Measurements from ENCODE around the gene ENPP3.

DNA sequence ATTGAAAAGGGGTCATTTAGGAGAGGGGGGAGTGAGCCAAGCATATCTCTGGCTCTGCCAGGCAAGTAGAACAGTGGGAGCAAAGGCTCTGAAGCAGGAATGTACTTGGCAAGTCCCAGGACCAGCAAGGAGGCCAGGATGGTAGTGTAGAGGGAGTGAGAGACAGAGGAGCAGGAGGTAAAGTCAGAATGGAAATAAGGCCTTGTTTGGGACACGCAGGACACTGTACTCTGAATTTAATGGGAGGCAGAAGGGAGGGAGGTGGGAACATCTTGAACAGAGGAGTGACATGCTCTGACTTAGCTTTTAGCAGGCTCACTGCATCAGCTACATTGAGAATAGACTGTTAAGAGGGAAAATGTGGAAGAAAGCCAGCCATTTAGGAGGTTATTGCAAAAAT lies 133.7 kb downstream of the ENPP3 start:
- TF ChIP-seq ZNF232 (CRISPR knock-in tag; IDR thresholded peaks at IDR 0.05) (no peak), ZNF423 (CRISPR knock-in tag; IDR thresholded peaks at IDR 0.05) (no peak), ETV6 (CRISPR knock-in tag; IDR thresholded peaks at IDR 0.05) (no peak), NFYB (CRISPR knock-in tag; conservative IDR thresholded peaks at IDR 0.05; ENCODE audit: low read depth) (no peak), TCF7 (CRISPR knock-in tag; IDR thresholded peaks at IDR 0.05; ENCODE audit: low read depth) (no peak), SMAD3 (CRISPR knock-in tag; IDR thresholded peaks at IDR 0.05; ENCODE audit: borderline replicate concordance) (no peak), SOX15 (CRISPR knock-in tag; IDR thresholded peaks at IDR 0.05) (no peak), ELF4 (CRISPR knock-in tag; IDR thresholded peaks at IDR 0.05; ENCODE audit: low read depth) (no peak)
- TF ChIP-seq, protein P1, sequence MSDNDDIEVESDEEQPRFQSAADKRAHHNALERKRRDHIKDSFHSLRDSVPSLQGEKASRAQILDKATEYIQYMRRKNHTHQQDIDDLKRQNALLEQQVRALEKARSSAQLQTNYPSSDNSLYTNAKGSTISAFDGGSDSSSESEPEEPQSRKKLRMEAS (CRISPR knock-in tag; IDR thresholded peaks at IDR 0.05), result no peak
- TF ChIP-seq, protein P2, sequence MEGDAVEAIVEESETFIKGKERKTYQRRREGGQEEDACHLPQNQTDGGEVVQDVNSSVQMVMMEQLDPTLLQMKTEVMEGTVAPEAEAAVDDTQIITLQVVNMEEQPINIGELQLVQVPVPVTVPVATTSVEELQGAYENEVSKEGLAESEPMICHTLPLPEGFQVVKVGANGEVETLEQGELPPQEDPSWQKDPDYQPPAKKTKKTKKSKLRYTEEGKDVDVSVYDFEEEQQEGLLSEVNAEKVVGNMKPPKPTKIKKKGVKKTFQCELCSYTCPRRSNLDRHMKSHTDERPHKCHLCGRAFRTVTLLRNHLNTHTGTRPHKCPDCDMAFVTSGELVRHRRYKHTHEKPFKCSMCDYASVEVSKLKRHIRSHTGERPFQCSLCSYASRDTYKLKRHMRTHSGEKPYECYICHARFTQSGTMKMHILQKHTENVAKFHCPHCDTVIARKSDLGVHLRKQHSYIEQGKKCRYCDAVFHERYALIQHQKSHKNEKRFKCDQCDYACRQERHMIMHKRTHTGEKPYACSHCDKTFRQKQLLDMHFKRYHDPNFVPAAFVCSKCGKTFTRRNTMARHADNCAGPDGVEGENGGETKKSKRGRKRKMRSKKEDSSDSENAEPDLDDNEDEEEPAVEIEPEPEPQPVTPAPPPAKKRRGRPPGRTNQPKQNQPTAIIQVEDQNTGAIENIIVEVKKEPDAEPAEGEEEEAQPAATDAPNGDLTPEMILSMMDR (IDR thresholded peaks at IDR 0.05), result no peak
- TF ChIP-seq, protein P3, sequence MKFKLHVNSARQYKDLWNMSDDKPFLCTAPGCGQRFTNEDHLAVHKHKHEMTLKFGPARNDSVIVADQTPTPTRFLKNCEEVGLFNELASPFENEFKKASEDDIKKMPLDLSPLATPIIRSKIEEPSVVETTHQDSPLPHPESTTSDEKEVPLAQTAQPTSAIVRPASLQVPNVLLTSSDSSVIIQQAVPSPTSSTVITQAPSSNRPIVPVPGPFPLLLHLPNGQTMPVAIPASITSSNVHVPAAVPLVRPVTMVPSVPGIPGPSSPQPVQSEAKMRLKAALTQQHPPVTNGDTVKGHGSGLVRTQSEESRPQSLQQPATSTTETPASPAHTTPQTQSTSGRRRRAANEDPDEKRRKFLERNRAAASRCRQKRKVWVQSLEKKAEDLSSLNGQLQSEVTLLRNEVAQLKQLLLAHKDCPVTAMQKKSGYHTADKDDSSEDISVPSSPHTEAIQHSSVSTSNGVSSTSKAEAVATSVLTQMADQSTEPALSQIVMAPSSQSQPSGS (CRISPR knock-in tag; IDR thresholded peaks at IDR 0.05; ENCODE audit: borderline replicate concordance, low read depth), result no peak
- TF ChIP-seq, protein P4, sequence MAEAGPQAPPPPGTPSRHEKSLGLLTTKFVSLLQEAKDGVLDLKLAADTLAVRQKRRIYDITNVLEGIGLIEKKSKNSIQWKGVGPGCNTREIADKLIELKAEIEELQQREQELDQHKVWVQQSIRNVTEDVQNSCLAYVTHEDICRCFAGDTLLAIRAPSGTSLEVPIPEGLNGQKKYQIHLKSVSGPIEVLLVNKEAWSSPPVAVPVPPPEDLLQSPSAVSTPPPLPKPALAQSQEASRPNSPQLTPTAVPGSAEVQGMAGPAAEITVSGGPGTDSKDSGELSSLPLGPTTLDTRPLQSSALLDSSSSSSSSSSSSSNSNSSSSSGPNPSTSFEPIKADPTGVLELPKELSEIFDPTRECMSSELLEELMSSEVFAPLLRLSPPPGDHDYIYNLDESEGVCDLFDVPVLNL (CRISPR knock-in tag; IDR thresholded peaks at IDR 0.05; ENCODE audit: borderline replicate concordance, low read depth), result no peak
- TF ChIP-seq, protein P5, sequence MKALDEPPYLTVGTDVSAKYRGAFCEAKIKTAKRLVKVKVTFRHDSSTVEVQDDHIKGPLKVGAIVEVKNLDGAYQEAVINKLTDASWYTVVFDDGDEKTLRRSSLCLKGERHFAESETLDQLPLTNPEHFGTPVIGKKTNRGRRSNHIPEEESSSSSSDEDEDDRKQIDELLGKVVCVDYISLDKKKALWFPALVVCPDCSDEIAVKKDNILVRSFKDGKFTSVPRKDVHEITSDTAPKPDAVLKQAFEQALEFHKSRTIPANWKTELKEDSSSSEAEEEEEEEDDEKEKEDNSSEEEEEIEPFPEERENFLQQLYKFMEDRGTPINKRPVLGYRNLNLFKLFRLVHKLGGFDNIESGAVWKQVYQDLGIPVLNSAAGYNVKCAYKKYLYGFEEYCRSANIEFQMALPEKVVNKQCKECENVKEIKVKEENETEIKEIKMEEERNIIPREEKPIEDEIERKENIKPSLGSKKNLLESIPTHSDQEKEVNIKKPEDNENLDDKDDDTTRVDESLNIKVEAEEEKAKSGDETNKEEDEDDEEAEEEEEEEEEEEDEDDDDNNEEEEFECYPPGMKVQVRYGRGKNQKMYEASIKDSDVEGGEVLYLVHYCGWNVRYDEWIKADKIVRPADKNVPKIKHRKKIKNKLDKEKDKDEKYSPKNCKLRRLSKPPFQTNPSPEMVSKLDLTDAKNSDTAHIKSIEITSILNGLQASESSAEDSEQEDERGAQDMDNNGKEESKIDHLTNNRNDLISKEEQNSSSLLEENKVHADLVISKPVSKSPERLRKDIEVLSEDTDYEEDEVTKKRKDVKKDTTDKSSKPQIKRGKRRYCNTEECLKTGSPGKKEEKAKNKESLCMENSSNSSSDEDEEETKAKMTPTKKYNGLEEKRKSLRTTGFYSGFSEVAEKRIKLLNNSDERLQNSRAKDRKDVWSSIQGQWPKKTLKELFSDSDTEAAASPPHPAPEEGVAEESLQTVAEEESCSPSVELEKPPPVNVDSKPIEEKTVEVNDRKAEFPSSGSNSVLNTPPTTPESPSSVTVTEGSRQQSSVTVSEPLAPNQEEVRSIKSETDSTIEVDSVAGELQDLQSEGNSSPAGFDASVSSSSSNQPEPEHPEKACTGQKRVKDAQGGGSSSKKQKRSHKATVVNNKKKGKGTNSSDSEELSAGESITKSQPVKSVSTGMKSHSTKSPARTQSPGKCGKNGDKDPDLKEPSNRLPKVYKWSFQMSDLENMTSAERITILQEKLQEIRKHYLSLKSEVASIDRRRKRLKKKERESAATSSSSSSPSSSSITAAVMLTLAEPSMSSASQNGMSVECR (CRISPR knock-in tag; IDR thresholded peaks at IDR 0.05; ENCODE audit: borderline replicate concordance), result no peak

Data from WTC11 (cell line).